Suprapubic skin (tissue), 4 donors: Measurements from ENCODE around the gene HECA. TPM values are rescaled to one million over a fixed set of nuclear protein-coding genes. Genes with fewer than 3 reads are reported as not detected.

Experiments
- DNase-seq, 2 donors: peaks; one replicate each; pipeline ENCODE4 v3.0.0-alpha.2; 2019; ENCODE audit warnings: low spot score in 2 of 2
- H3K27ac ChIP-seq: fragments of 200-600 bp; sonication (generic); one replicate; pipeline ENCODE4 v1.5.1; 2019
- H3K27me3 ChIP-seq: fragments of 200-600 bp; sonication (generic); one replicate; pipeline ENCODE4 v1.5.1; 2019
- H3K36me3 ChIP-seq: fragments of 200-600 bp; sonication (generic); one replicate; pipeline ENCODE4 v1.5.1; 2019
- H3K4me1 ChIP-seq: fragments of 200-600 bp; sonication (generic); one replicate; pipeline ENCODE4 v1.5.1; 2019
- H3K4me3 ChIP-seq: fragments of 200-600 bp; sonication (generic); one replicate; pipeline ENCODE4 v1.5.1; 2019; ENCODE audit warnings: mild to moderate bottlenecking
- H3K9me3 ChIP-seq: fragments of 200-600 bp; sonication (generic); one replicate; pipeline ENCODE4 v1.5.1; 2019
- CTCF ChIP-seq, 2 donors: fragments of 200-600 bp in 1 of 2; fragments of 450-650 bp in 1 of 2; sonication (generic) in 1 of 2; IDR thresholded peaks; one replicate each; pipeline ENCODE4 v1.5.1; 2016 to 2019; ENCODE audit warnings: antibody characterized with exemption in 2 of 2, mild to moderate bottlenecking in 1 of 2, moderate library complexity in 1 of 2
- EP300 ChIP-seq: sonication (generic); formaldehyde crosslinking; IDR thresholded peaks from one replicate; pipeline ENCODE4 v1.6.1; 2017; ENCODE audit warnings: antibody characterized with exemption
- POLR2A ChIP-seq, 2 donors: fragments of 450-650 bp; IDR thresholded peaks; one replicate each; pipeline ENCODE4 v1.6.1; 2017; ENCODE audit warnings: antibody characterized with exemption in 2 of 2, mild to moderate bottlenecking in 2 of 2, moderate library complexity in 2 of 2
- POLR2AphosphoS5 ChIP-seq, 3 donors: sonication (generic); formaldehyde crosslinking; IDR thresholded peaks; one replicate each; pipeline ENCODE4 v1.6.1; 2017; ENCODE audit warnings: antibody characterized with exemption in 3 of 3
- WGBS: methylation state at CpG from one replicate; pipeline ENCODE4 v1.1.5; 2018; 5-methylcytosine and 5-hydroxymethylcytosine counted together
- total RNA-seq, 4 donors: library from RNA; depleted of rRNA; stranded (reverse); fragments of >200 nt; gene quantifications; one replicate each; pipeline ENCODE4 v1.1.0, GENCODE V29; 2016

The HECA gene
- total RNA-seq, 4 donors from 2014 or later, result 56.7 to 101 (median 67.2) TPM

- peaks cover 37% of the 10 kb centered on the region for H3K4me1 ChIP-seq
- no peaks in the 10 kb centered on the region for H3K9me3 ChIP-seq
- WGBS, result 62% methylated on average over 1 of the region's 1 CpG
- H3K4me3 ChIP-seq, result no peak overlapping the region
- TF ChIP-seq CTCF (IDR thresholded peaks at IDR 0.05) (no peak), POLR2A (IDR thresholded peaks at IDR 0.05) (no peak), POLR2AphosphoS5 (IDR thresholded peaks at IDR 0.05) (no peak), EP300 (no peak)
- H3K36me3 ChIP-seq, result no peaks in the 10 kb centered on the region
- H3K27ac ChIP-seq, result no peak overlapping the region
- DNase-seq, result no peak
- H3K27me3 ChIP-seq, result no peaks in the 10 kb centered on the region
These were observed 5.6 kb upstream of the HECA start for GRCh38 chr6:139129284-139129683.

GRCh38 chr6:139131736-139132280, 3.1 kb upstream of the HECA start:
- Histone ChIP-seq H3K36me3 (no peaks in the 10 kb centered on the region), H3K27me3 (no peaks in the 10 kb centered on the region), H3K4me3 (no peak overlapping the region), H3K4me1 (peaks cover 28% of the 10 kb centered on the region), H3K9me3 (no peaks in the 10 kb centered on the region), H3K27ac (peak overlapping the region; percentile 100)
- TF ChIP-seq POLR2AphosphoS5 (IDR thresholded peaks at IDR 0.05) (no peak), EP300 (no peak), POLR2A (IDR thresholded peaks at IDR 0.05) (no peak), CTCF (IDR thresholded peaks at IDR 0.05) (no peak)
- no peak for DNase-seq
- 43% methylated on average over 6 of the region's 6 CpGs for WGBS

- no peaks in the 10 kb centered on the region for H3K27me3 ChIP-seq
- H3K4me1 ChIP-seq, result peaks cover 44% of the 10 kb centered on the region
- H3K9me3 ChIP-seq, result no peaks in the 10 kb centered on the region
- H3K4me3 ChIP-seq, result peak overlapping the region; percentile 23
- H3K36me3 ChIP-seq, result no peaks in the 10 kb centered on the region
- 36% methylated on average over 11 of the region's 11 CpGs for WGBS
- H3K27ac ChIP-seq, result peak overlapping the region; percentile 100
- DNase-seq, result no peak
- TF ChIP-seq CTCF (IDR thresholded peaks at IDR 0.05), result no peak
- no peak for TF ChIP-seq POLR2A (IDR thresholded peaks at IDR 0.05)
- no peak for TF ChIP-seq EP300
- no peak for TF ChIP-seq POLR2AphosphoS5 (IDR thresholded peaks at IDR 0.05)
These were observed 1.4 kb upstream of the HECA start for GRCh38 chr6:139133262-139134063.

- Histone ChIP-seq H3K27me3 (no peaks in the 10 kb centered on the region), H3K27ac (peak overlapping the region; percentile 100), H3K36me3 (no peaks in the 10 kb centered on the region), H3K4me1 (peaks cover 50% of the 10 kb centered on the region), H3K9me3 (no peaks in the 10 kb centered on the region), H3K4me3 (peak overlapping the region; percentile 23)
- DNase-seq, result no peak
- no peak for TF ChIP-seq CTCF (IDR thresholded peaks at IDR 0.05)
- no peak for TF ChIP-seq EP300
- TF ChIP-seq POLR2AphosphoS5 (IDR thresholded peaks at IDR 0.05), result no peak
- TF ChIP-seq POLR2A (IDR thresholded peaks at IDR 0.05), result no peak
These were observed 850 bp upstream of the HECA start for GRCh38 chr6:139134064-139134395.
